Peyer's patch (tissue), 4 donors: ENCODE data around the gene MAPK8IP1.

Source experiments
- CTCF ChIP-seq, 6 experiments: fragments of 450-650 bp in 4 of 6; fragments of 200-600 bp in 2 of 6; sonication (generic) in 1 of 6; IDR thresholded peaks; one replicate each; pipeline ENCODE4 v1.5.1; 2017 to 2019; ENCODE audit warnings: antibody characterized with exemption in 6 of 6, mild to moderate bottlenecking in 3 of 6, moderate library complexity in 1 of 6
- POLR2A ChIP-seq, 2 donors: fragments of 450-650 bp; IDR thresholded peaks; one replicate each; pipeline ENCODE4 v1.5.1; 2017; ENCODE audit warnings: antibody characterized with exemption in 2 of 2, mild to moderate bottlenecking in 2 of 2, moderate library complexity in 2 of 2

GRCh38 chr11:45869551-45869950 is 15.9 kb upstream of the MAPK8IP1 start:
- TF ChIP-seq CTCF (IDR thresholded peaks at IDR 0.05) (no peak), POLR2A (IDR thresholded peaks at IDR 0.05) (no peak)
